HepG2 (cell line): ENCODE results near the gene MRPS7. TPM values are rescaled to one million over a fixed set of nuclear protein-coding genes. Genes with fewer than 3 reads are reported as not detected.

Source experiments
- FOXJ3 ChIP-seq: sonication (generic); formaldehyde crosslinking; IDR thresholded peaks from 2 replicates; pipeline ENCODE4 v1.4.0; 2020; ENCODE audit warnings: missing genetic modification reagents, mild to moderate bottlenecking, borderline replicate concordance
- FUBP1 ChIP-seq: sonication (generic); formaldehyde crosslinking; IDR thresholded peaks from 2 replicates; pipeline ENCODE4 v1.5.1; 2020; ENCODE audit warnings: missing genetic modification reagents, mild to moderate bottlenecking, borderline replicate concordance
- GABPB1 ChIP-seq: IDR thresholded peaks from 2 replicates; pipeline ENCODE4 v1.6.1; 2016; ENCODE audit warnings: mild to moderate bottlenecking, missing genetic modification reagents, moderate library complexity, missing compliant biosample characterization
- MATR3 ChIP-seq: sonication (generic); formaldehyde crosslinking; IDR thresholded peaks from 2 replicates; pipeline ENCODE4 v1.4.0; 2020; ENCODE audit warnings: missing genetic modification reagents
- PITX1 ChIP-seq: sonication (generic); formaldehyde crosslinking; IDR thresholded peaks from 2 replicates; pipeline ENCODE4 v1.5.1; 2020; ENCODE audit warnings: mild to moderate bottlenecking, missing genetic modification reagents
- PRDM10 ChIP-seq: sonication (generic); formaldehyde crosslinking; IDR thresholded peaks from 2 replicates; pipeline ENCODE4 v1.4.0; 2020; ENCODE audit warnings: low read depth, missing genetic modification reagents
- SRSF1 ChIP-seq: fragments of 200-400 bp; formaldehyde crosslinking; optimal IDR thresholded peaks from 2 replicates; pipeline ENCODE3; 2017; ENCODE audit warnings: mild to moderate bottlenecking, low read depth, low read length, moderate library complexity
- TERF1 ChIP-seq: sonication (generic); formaldehyde crosslinking; IDR thresholded peaks from 2 replicates; pipeline ENCODE4 v1.8.0; 2022; ENCODE audit warnings: mild to moderate bottlenecking, missing genetic modification reagents, moderate library complexity
- ZBTB7A ChIP-seq: sonication (generic); formaldehyde crosslinking; IDR thresholded peaks from 2 replicates; pipeline ENCODE4 v1.8.0; 2022; ENCODE audit warnings: mild to moderate bottlenecking, missing genetic modification reagents
- ZNF274 ChIP-seq: sonication (generic); formaldehyde crosslinking; IDR thresholded peaks from 2 replicates; pipeline ENCODE4 v1.5.1; 2020; ENCODE audit warnings: mild to moderate bottlenecking, missing genetic modification reagents
- ZNF513 ChIP-seq: sonication (generic); formaldehyde crosslinking; conservative IDR thresholded peaks from 2 replicates; pipeline ENCODE4 v1.5.0; 2020; ENCODE audit warnings: missing genetic modification reagents
- ZNF678 ChIP-seq: sonication (generic); formaldehyde crosslinking; IDR thresholded peaks from 2 replicates; pipeline ENCODE4 v1.4.0; 2020; ENCODE audit warnings: mild to moderate bottlenecking, missing genetic modification reagents
- polyA plus RNA-seq, 8 experiments: library from polyadenylated mRNA; depleted of rRNA in 3 of 8; stranded (reverse) in 7 of 8; unstranded in 1 of 8; fragments of >200 nt; fragmentation: Illumina TruSeq in 4 of 8; extraction: Trizol in 4 of 8; gene quantifications; 2 replicates each; pipeline versions ENCODE4 v1.2.1 to v1.2.3, GENCODE V29; 2011 to 2016; ENCODE audit warnings: low read depth in 4 of 8, missing spikeins in 1 of 8, mixed read lengths in 1 of 8; ENCODE audit not compliant: insufficient read depth in 1 of 8
- total RNA-seq, 5 experiments: library from RNA; depleted of rRNA; stranded (reverse); fragments of >200 nt; fragmentation: Illumina TruSeq; extraction: Trizol; gene quantifications; 2 replicates each; pipeline ENCODE4 v1.2.3, GENCODE V29; 2016; ENCODE audit warnings: low read depth in 1 of 5

MRPS7 gene
- total and polyA plus RNA-seq, 2 of the 13 experiments (the other 11 are each of a cell fraction or from before 2014, with no cell fraction given): 97.0 to 162 TPM

GRCh38 chr17:75289115-75289831, 27.6 kb downstream of the MRPS7 start, which contains the start of gene SLC25A19 (continued):
- TF ChIP-seq ZBTB7A (CRISPR knock-in tag) (no peak; the same call in none of the 2 replicates), ZNF274 (CRISPR knock-in tag) (peak; percentile 67; the same call in 1 of the 2 replicates), ZNF678 (CRISPR knock-in tag) (no peak), SRSF1 (peak; percentile 43), ZNF513 (CRISPR knock-in tag) (no peak), FUBP1 (no peak), MATR3 (CRISPR knock-in tag) (peak; percentile 65; the same call in 1 of the 2 replicates), TERF1 (CRISPR knock-in tag) (no peak), FOXJ3 (CRISPR knock-in tag) (peak; percentile 45; the same call in 1 of the 2 replicates), PRDM10 (CRISPR knock-in tag) (peak; percentile 55; the same call in 1 of the 2 replicates), PITX1 (peak; percentile 70), GABPB1 (peak; percentile 95)
